Measurements from ENCODE around the gene KLK8.

The KLK8 gene, protein sequence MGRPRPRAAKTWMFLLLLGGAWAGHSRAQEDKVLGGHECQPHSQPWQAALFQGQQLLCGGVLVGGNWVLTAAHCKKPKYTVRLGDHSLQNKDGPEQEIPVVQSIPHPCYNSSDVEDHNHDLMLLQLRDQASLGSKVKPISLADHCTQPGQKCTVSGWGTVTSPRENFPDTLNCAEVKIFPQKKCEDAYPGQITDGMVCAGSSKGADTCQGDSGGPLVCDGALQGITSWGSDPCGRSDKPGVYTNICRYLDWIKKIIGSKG

GRCh38 chr19:51001515-51001914, at the start of gene KLK8:
TSS of gene KLK8 (minus strand) at chr19:51001604. CDS start at chr19:51001167, 437 bp downstream.
- Mint-ChIP-seq H3K27me3 (peaks cover 11% of the 10 kb centered on the region), H3K4me1 (no peaks in the 10 kb centered on the region), H3K36me3 (no peaks in the 10 kb centered on the region), H3K27ac (no peak within 1 kb of the TSS), H3K9me3 (peaks cover 2% of the 10 kb centered on the region), H3K4me3 (no peak within 1 kb of the TSS)
- DNase-seq (ENCODE audit: low spot score in 2 of 2): no peak
- ATAC-seq (ENCODE audit: low read depth): no peak

- Mint-ChIP-seq H3K4me1 (no peaks in the 10 kb centered on the region), H3K4me3 (no peak overlapping the region), H3K27ac (no peak overlapping the region), H3K36me3 (no peaks in the 10 kb centered on the region), H3K9me3 (peaks cover 4% of the 10 kb centered on the region), H3K27me3 (peaks cover 5% of the 10 kb centered on the region)
- ATAC-seq (ENCODE audit: low read depth) (no peak), DNase-seq (ENCODE audit: low spot score in 2 of 2) (no peak)
These were observed 45.6 kb upstream of the KLK8 start for GRCh38 chr19:51047031-51047335.

DNA sequence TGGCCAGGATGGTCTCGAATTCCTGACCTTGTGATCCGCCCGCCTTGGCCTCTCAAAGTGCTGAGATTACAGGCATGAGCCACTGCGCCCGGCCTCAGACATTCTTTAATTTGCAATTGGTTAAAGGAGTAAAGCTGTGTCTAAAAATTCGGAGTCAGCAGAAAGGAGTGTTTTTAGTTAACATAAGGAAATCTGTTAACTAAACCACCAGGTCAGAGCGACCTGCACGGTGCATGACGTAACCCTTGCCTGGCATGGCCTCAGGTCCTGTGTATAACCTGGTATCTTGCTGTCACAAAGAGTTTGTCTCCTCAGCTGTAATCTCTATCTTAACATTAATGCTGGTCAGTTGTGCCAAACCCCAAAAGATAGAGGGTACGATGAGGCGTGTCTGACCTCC, 42.9 kb upstream of the KLK8 start:
- no peak for DNase-seq (ENCODE audit: low spot score in 2 of 2)
- Mint-ChIP-seq H3K4me1 (no peaks in the 10 kb centered on the region), H3K27ac (no peak overlapping the region), H3K4me3 (no peak overlapping the region), H3K27me3 (peaks cover 5% of the 10 kb centered on the region), H3K36me3 (no peaks in the 10 kb centered on the region), H3K9me3 (peaks cover 4% of the 10 kb centered on the region)
- no peak for ATAC-seq (ENCODE audit: low read depth)

- DNase-seq (ENCODE audit: low spot score in 2 of 2) (no peak), ATAC-seq (ENCODE audit: low read depth) (no peak)
- peaks cover 2% of the 10 kb centered on the region for H3K27me3 Mint-ChIP-seq
- no peak overlapping the region for H3K27ac Mint-ChIP-seq
- H3K36me3 Mint-ChIP-seq: no peaks in the 10 kb centered on the region
- no peak overlapping the region for H3K4me3 Mint-ChIP-seq
- peaks cover 2% of the 10 kb centered on the region for H3K9me3 Mint-ChIP-seq
- H3K4me1 Mint-ChIP-seq: no peaks in the 10 kb centered on the region
These were observed 42.1 kb upstream of the KLK8 start for GRCh38 chr19:51043497-51043896.

- no peak for ATAC-seq (ENCODE audit: low read depth)
- H3K4me1 Mint-ChIP-seq: no peaks in the 10 kb centered on the region
- H3K4me3 Mint-ChIP-seq: no peak overlapping the region
- no peak for DNase-seq (ENCODE audit: low spot score in 2 of 2)
- H3K27ac Mint-ChIP-seq: no peak overlapping the region
- no peaks in the 10 kb centered on the region for H3K36me3 Mint-ChIP-seq
- peaks cover 2% of the 10 kb centered on the region for H3K27me3 Mint-ChIP-seq
- H3K9me3 Mint-ChIP-seq: peaks cover 2% of the 10 kb centered on the region
These were observed 38.7 kb upstream of the KLK8 start for GRCh38 chr19:51040151-51040550.

DNA sequence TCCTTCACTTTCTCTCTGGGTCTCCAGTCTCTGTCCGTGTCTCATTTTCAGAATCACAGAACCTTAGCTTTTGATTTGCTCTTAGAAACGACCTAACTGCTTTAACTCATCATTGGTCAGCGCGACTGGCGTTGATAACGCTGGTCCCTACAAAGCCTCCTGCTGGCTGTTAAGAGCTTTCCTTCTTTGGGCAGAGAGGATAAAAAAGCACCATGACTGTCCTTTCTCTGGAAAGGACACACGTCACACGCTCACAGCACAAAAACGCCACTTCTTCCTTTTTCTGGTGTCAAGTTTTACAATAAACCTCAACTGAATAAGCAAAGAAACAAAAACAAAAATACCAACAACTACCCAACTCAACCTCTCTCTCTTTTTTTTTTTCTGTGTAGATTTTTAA, 35.1 kb upstream of the KLK8 start:
- Mint-ChIP-seq H3K4me1 (no peaks in the 10 kb centered on the region), H3K27ac (no peak overlapping the region), H3K36me3 (no peaks in the 10 kb centered on the region), H3K4me3 (no peak overlapping the region), H3K9me3 (no peaks in the 10 kb centered on the region), H3K27me3 (peaks cover 14% of the 10 kb centered on the region)
- DNase-seq (ENCODE audit: low spot score in 2 of 2) (no peak), ATAC-seq (ENCODE audit: low read depth) (no peak)

GRCh38 chr19:51034704-51035103, 33.3 kb upstream of the KLK8 start, which contains the start of gene KLK12:
TSS of gene KLK12 (minus strand) at chr19:51035002. CDS start at chr19:51034621, 381 bp downstream.
- ATAC-seq (ENCODE audit: low read depth): no peak
- Mint-ChIP-seq H3K4me1 (no peaks in the 10 kb centered on the region), H3K4me3 (no peak within 1 kb of the TSS), H3K27me3 (peaks cover 24% of the 10 kb centered on the region), H3K9me3 (peaks cover 5% of the 10 kb centered on the region), H3K36me3 (no peaks in the 10 kb centered on the region), H3K27ac (no peak within 1 kb of the TSS)
- DNase-seq (ENCODE audit: low spot score in 2 of 2): no peak

- Mint-ChIP-seq H3K4me3 (no peak overlapping the region), H3K36me3 (no peaks in the 10 kb centered on the region), H3K27me3 (peaks cover 28% of the 10 kb centered on the region), H3K27ac (no peak overlapping the region), H3K4me1 (no peaks in the 10 kb centered on the region), H3K9me3 (peaks cover 5% of the 10 kb centered on the region)
- ATAC-seq (ENCODE audit: low read depth) (no peak), DNase-seq (ENCODE audit: low spot score in 2 of 2) (no peak)
These were observed 30.4 kb upstream of the KLK8 start for GRCh38 chr19:51031880-51032225.

DNA sequence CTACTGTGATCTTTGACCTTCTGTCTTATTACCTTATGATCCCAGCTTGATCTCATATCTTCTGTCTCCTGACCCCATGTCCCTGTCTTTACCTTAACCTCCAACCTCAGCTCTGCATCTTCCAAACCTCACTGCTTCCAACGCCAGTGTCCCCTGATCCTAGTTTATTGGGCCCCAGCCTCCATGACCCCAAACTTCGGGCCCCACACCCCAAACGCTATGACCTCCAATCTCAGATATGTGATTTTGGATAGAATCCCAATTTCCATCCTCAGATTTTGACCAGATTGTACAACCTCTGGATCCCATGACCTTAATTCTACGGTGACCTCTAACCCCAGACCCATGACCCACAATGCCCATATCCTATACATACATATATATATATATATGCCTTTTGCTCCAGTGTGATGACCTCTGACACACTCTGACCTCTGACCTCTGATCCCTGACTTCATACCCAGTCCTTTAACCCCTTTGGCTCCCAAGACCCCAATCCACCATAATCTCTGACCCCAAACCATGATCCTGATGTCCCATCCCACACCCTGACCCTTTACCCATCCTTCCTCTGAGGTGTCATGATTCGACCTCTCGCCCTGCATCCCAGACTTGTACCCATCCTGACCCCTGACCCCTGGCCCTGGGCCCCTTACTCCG, 29.9 kb upstream of the KLK8 start:
- no peak for ATAC-seq (ENCODE audit: low read depth)
- Mint-ChIP-seq H3K27me3 (peaks cover 31% of the 10 kb centered on the region), H3K36me3 (no peaks in the 10 kb centered on the region)

GRCh38 chr19:51030631-51031030, 29.2 kb upstream of the KLK8 start:
- ATAC-seq (ENCODE audit: low read depth): no peak
- H3K9me3 Mint-ChIP-seq: peaks cover 5% of the 10 kb centered on the region
- peaks cover 28% of the 10 kb centered on the region for H3K27me3 Mint-ChIP-seq
- no peak overlapping the region for H3K27ac Mint-ChIP-seq
- no peaks in the 10 kb centered on the region for H3K36me3 Mint-ChIP-seq
- H3K4me3 Mint-ChIP-seq: no peak overlapping the region
- no peak for DNase-seq (ENCODE audit: low spot score in 2 of 2)
- no peaks in the 10 kb centered on the region for H3K4me1 Mint-ChIP-seq

More for the DNA sequence above, 29.9 kb upstream of the KLK8 start:
- no peak overlapping the region for H3K27ac Mint-ChIP-seq
- peaks cover 5% of the 10 kb centered on the region for H3K9me3 Mint-ChIP-seq
- DNase-seq (ENCODE audit: low spot score in 2 of 2): no peak
- no peak overlapping the region for H3K4me3 Mint-ChIP-seq
- no peaks in the 10 kb centered on the region for H3K4me1 Mint-ChIP-seq

DNA sequence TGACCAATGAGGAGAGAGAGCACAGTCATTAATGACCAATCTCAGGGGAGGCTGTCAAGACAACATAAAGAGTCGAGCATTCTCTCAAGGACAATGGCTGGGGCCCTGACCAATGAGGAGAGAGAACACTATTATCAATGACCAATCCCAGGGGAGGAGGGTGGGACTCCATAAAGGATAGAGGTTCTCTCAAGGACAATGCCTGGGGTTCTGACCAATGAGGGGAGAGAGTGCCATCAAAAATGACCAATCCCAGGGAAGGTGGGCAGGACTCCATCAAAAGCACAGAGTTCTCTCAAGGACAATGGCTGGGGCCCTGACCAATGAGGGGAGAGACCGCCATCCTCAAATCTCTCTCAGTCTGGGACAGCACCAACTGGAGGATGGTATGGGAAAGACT, 28.3 kb upstream of the KLK8 start:
- no peak overlapping the region for H3K4me3 Mint-ChIP-seq
- peaks cover 27% of the 10 kb centered on the region for H3K27me3 Mint-ChIP-seq
- no peak for DNase-seq (ENCODE audit: low spot score in 2 of 2)
- H3K4me1 Mint-ChIP-seq: no peaks in the 10 kb centered on the region
- no peak overlapping the region for H3K27ac Mint-ChIP-seq
- H3K9me3 Mint-ChIP-seq: peaks cover 5% of the 10 kb centered on the region
- no peak for ATAC-seq (ENCODE audit: low read depth)
- no peaks in the 10 kb centered on the region for H3K36me3 Mint-ChIP-seq

- Mint-ChIP-seq H3K36me3 (no peaks in the 10 kb centered on the region), H3K27me3 (peaks cover 25% of the 10 kb centered on the region), H3K27ac (no peak overlapping the region), H3K4me3 (no peak overlapping the region), H3K9me3 (peaks cover 5% of the 10 kb centered on the region), H3K4me1 (no peaks in the 10 kb centered on the region)
- DNase-seq (ENCODE audit: low spot score in 2 of 2): no peak
- no peak for ATAC-seq (ENCODE audit: low read depth)
These were observed 26.5 kb upstream of the KLK8 start for GRCh38 chr19:51027873-51028272.

DNA sequence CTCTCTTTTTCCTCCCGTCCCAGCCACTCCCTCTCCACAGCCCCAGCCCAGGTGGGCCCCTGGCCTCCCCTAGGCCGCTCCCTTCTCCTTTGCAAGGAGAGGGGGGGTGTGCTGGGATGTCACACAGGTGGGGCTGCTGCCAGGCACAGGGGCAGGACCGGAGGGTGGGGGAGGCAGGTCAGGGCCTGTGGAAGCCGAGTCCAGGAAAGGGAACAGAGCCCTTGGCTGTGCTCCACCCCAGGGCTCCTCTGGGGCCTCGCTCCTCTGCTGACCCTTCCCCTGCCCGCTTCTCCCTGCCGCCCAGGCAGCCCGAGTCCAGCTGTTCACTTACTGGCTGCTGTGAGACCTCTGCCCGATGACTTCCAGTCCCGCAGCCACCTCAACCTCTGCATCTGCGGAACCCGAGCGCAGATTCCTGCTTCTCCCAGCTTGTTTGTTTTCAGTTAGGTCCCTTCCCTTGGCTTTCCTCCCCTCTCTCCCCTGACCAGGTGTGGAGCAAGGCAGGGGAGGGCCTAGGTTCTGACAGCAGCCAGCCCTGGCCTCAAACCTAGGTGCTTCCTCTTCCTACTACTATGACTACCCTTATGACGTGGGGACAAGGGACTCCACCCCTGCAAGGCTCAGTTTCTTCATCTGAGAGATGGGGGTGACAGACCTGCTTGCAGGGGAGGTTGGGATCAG, 25.9 kb upstream of the KLK8 start:
- ATAC-seq (ENCODE audit: low read depth): no peak
- Mint-ChIP-seq H3K36me3 (no peaks in the 10 kb centered on the region), H3K27ac (no peak overlapping the region), H3K27me3 (peaks cover 29% of the 10 kb centered on the region), H3K4me1 (no peaks in the 10 kb centered on the region), H3K9me3 (peaks cover 5% of the 10 kb centered on the region), H3K4me3 (no peak overlapping the region)
- no peak for DNase-seq (ENCODE audit: low spot score in 2 of 2)

DNA sequence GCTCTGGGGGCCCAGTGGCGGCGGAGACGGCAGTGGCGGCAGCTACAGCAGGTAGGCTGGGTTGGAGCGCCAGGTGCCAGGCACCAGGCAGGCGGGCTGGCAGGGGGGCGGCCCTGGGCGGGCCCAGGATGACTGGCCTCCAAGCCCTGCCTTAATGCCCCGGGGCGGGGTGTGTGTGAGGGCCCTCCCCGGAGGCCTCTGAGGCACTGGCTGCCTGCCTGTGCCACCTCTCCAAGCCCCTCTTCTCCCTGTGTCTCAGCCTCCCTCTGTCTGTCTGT, 25.1 kb upstream of the KLK8 start, which contains the start of gene KLK11:
Gene KLK11, minus strand, starts transcription at position 63 of the 278 bp plus-strand sequence. CDS start 985 bp downstream, outside the sequence.
- Mint-ChIP-seq H3K4me1 (no peaks in the 10 kb centered on the region), H3K36me3 (no peaks in the 10 kb centered on the region), H3K27ac (no peak within 1 kb of the TSS), H3K27me3 (peaks cover 26% of the 10 kb centered on the region), H3K9me3 (peaks cover 5% of the 10 kb centered on the region), H3K4me3 (no peak within 1 kb of the TSS)
- ATAC-seq (ENCODE audit: low read depth) (no peak), DNase-seq (ENCODE audit: low spot score in 2 of 2) (no peak)
